Measurements from ENCODE around the gene KY. TPM values are rescaled to one million over a fixed set of nuclear protein-coding genes. Genes with fewer than 3 reads are reported as not detected.

KY gene, protein sequence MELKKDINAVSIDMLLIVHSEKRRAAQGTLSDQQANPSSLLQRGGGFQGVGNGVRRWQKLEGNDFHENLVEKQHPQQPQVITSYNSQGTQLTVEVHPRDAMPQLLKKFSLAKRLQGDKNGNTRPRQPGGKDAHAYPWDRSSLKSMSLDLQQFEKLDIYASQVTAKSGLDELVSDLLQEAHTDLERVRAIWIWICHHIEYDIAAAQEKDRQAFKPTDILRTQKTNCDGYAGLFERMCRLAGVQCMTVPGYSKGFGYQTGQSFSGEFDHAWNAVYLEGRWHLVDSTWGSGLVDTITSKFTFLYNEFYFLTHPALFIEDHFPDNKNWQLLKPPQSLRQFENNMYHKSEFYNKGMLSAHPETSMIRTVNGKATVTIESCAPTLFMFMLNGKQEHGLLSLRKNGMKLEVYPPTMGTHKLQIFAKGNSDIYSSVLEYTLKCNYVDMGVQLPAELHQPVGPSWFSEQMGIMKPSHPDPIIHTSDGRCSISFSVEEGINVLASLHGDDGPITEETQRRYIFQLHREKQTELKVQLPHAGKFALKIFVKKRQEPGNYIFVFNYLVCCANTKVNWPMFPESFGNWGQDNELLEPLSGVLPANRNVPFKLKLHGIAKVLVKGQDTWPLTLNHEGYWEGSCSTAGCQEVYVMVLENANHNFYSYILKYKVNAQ
- 1.1 TPM in 1 of 2 replicates, not detected in the other for total RNA-seq (2014; rRNA removed; shearing (Covaris generic); ENCODE audit: low replicate concordance)

DNA sequence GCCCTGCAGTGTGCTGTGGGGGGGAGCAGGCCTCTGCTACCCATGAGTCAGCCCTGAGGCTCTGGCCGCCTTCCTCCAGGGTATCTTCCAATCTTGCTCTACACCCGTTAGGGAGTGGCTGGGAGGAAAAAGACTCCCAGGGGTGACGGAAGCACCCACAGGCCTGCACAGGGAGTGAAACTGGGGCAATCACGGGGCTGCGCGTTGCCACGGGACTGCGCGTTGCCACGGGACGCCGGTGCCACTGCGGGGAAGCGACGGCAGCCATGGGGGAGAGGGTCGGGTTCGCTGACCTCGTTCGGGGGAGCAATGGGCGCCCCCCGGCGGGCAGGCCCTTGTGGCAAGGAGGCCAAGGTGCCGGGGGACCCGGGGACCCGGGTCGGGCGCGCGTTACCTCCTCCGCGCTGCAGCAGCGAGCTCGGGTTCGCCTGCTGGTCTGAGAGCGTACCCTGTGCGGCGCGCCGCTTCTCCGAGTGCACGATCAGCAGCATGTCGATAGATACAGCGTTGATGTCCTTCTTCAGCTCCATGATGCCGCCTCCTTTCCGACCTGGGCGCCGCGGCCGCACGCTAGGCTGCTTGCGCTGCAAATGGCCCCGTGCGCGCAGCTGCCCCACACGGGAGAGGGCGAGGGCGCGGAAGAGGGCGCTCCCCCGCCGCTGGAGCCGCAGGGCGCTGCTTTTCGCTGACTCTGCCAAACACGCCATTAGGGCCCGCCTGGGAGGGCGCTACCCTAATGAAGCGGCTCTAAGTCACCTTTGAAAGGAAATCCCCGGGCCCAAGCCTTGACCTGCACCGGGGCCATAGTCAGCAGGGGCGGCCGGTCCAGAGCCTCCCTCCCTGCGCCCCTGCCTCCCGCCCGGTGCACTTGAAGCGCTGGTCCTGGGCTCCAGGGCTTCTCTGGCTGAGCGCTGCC, at the start of gene KY:
TSS of gene KY (minus strand) at position 592 of the 916 bp plus-strand sequence. CDS start at position 530, 62 bp downstream.
- H3K27me3 ChIP-seq, result no peaks in the 10 kb centered on the region
- H3K4me3 ChIP-seq, result peak within 1 kb of the TSS; percentile 15
- peak; percentile 74 for DNase-seq
- no peaks in the 10 kb centered on the region for H3K9me3 ChIP-seq
- H3K36me3 ChIP-seq, result no peaks in the 10 kb centered on the region

DNA sequence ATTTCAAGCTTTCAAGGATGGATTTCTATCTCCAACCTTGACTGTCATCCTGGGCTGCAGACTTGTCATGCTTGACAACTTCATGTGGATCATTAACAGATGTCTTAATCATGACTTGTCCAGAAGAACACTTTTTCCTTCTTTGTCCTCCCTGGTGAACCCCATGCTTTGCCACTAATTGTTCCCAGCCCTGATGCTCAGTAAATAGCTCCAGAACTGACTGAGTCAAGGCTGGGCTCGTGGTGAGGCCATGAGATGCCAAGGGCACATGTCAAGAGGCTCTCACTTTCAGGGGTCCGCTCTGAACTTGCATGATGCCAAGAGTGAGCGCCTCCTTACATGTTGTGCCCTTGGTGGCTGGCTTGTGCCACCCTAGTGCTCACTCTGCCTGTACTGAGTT, 48.9 kb upstream of the KY start:
- Histone ChIP-seq H3K9me3 (peaks cover 2% of the 10 kb centered on the region; the same call in 1 of the 2 replicates), H3K4me3 (no peak overlapping the region), H3K36me3 (no peaks in the 10 kb centered on the region), H3K27me3 (no peaks in the 10 kb centered on the region)
- DNase-seq, result no peak

DNA sequence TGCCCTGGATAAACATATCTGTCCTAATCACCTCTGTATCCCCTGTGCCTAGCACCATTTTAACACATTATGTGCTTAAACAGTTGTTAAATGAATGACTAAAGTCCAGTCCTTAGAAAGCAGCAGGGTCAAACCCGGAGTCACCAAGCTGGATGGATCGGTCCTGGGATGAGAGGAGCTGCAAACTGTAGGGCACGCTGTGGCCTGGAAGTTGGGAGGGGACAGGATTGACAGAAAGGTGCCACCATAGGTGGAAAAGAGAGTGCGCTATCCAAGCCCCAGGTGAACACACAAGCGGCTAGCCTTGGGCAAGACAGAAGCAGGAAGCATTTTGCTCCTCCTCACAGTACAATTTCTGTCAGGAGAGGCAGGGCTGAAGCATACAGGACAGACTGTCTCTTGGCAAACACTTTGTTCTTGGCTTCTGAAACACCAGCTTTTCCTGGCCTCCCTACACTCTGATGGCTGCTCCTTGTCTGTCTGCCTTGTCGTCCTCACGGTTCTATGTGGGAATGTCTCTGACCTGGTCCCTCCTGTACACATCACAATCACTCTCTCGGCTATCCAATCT, 48.4 kb upstream of the KY start:
- H3K27me3 ChIP-seq, result no peaks in the 10 kb centered on the region
- H3K9me3 ChIP-seq, result peaks cover 2% of the 10 kb centered on the region; the same call in 1 of the 2 replicates
- H3K4me3 ChIP-seq, result no peak overlapping the region
- DNase-seq, result no peak
- H3K36me3 ChIP-seq, result no peaks in the 10 kb centered on the region

DNA sequence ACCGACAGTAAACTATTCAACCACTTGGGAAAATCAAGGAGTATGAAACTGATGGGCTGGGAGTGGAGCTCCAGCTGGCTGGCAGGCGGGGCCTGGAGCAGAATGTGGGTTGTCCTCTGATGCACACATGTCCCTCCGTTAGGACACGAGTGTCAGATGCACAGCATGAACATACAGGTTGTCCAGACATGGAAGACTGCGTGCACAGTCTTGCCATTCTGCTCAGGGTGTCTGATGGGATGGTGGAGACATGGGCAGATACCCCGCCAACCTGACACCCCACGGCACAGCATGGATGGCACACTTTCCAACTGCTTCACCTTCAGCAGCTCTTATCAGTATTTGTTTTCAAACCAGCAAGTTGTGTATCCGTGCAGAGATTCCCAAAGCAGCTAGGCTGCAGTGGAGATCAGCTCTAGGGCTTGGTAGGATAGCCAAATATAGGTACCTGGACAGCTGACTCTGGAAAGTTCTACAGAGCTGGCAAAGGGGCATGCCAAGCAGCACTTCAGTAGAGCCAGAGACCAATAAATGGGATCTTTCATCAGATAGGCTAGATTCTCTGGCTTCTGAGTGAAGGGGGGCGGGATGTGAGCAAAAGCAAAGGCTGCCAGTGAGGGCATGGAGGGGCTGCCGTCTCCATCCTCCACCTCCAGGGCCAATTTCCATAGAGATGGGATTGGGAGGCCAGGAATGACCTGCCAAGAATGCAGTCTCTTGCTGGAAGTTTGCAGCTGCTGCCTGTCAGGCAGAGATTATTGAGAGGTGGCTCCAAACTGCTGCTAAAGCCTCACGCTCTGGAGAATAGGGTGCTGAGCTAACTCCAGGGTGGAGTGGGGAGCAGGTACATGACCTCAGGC, 47.2 kb upstream of the KY start:
- no peaks in the 10 kb centered on the region for H3K27me3 ChIP-seq
- no peak overlapping the region for H3K4me3 ChIP-seq
- H3K36me3 ChIP-seq, result no peaks in the 10 kb centered on the region
- no peak for DNase-seq
- H3K9me3 ChIP-seq, result peaks cover 2% of the 10 kb centered on the region; the same call in 1 of the 2 replicates

DNA sequence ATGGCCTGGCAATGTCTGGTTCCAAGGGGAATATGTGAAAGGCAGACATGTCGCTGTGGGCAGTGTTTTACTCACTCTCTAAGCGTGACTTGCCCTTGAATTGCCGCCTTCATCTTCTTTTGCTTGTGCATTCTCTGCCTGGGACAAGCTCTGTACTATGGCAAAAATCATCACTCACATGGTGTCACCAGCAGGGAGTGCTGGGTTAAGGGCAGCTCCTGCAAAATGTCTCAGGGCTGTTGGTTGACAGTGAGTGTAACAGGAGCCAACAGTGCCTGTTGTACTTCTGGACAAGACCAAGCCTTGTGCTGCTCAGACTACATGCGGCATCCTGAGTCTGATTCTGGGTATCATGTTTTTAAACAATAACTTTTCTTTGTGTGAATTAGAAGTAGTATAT, 45.3 kb upstream of the KY start:
- DNase-seq, result no peak
- H3K36me3 ChIP-seq, result no peaks in the 10 kb centered on the region
- no peaks in the 10 kb centered on the region for H3K9me3 ChIP-seq
- no peak overlapping the region for H3K4me3 ChIP-seq
- no peaks in the 10 kb centered on the region for H3K27me3 ChIP-seq

DNA sequence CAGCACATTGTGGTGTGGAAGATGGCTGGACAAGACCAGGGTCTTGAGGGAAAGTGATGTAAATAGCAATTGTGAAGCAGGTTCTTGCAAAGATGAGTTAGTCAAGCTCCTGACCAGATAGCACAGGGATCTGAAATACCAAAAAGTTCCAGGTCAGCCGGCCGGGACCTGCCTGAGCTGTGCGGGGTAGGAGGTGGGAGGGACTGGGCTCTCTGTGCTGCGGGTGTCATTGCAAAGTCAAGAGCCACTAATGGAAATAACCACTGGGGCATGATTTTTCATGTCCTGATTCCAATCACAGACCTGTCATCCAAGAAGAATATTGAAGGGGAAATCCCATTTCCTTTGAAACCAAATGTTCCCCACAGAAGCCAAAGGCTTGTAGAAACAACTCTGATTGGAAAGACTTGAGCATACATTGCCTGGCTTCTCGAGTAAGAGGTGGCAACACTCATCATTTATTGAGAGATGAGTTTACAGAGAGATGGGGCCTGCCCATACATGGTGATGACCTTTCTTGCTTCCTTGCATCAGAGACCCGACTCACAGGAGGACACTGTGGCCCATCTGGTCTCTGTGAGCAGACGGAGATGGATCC, 44.2 kb upstream of the KY start:
- H3K36me3 ChIP-seq, result no peaks in the 10 kb centered on the region
- no peak overlapping the region for H3K4me3 ChIP-seq
- H3K27me3 ChIP-seq, result no peaks in the 10 kb centered on the region
- no peaks in the 10 kb centered on the region for H3K9me3 ChIP-seq
- no peak for DNase-seq

DNA sequence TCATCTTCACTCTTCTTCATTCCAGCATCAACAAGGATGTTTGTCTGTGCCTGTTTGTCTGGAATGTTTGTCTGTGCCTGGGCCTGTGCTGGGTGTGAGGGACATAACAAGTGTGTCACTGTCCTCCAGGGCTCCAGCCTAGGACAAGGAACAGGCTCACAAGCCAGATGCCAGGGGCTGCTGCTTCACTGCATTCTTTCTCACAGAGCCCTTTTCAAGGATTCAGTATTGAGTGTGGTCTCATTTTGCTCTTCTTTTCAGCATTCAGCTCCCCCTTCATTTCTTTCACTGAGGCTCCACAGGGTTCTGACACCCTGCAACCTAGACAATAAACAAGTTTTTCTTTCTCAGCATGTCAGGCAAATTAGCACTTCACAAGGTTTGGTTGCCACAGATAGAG, 43.6 kb upstream of the KY start:
- H3K9me3 ChIP-seq, result no peaks in the 10 kb centered on the region
- no peak for DNase-seq
- H3K27me3 ChIP-seq, result no peaks in the 10 kb centered on the region
- H3K4me3 ChIP-seq, result no peak overlapping the region
- no peaks in the 10 kb centered on the region for H3K36me3 ChIP-seq

DNA sequence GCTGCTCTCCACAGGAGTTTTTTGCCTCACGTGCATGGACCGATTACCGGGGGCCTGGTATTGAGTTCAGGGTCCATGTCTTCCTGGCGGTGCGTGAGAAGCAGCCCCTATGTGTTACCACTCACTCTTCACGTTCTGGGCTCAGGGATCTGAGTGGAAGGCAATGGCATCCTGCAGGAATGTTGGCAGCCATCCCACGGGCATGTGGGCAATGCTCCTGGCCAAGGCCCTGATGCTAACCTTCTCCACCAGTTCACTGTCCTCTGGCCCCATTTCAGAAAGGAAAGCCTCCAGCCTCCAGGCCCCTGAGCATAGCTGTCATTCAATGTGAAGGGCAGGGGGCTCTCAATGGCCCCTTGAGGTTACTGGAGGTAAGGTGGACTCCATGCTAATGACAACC, 43.0 kb upstream of the KY start:
- H3K27me3 ChIP-seq, result no peaks in the 10 kb centered on the region
- no peak overlapping the region for H3K4me3 ChIP-seq
- DNase-seq, result peak; percentile 85
- H3K36me3 ChIP-seq, result no peaks in the 10 kb centered on the region
- H3K9me3 ChIP-seq, result no peaks in the 10 kb centered on the region

DNA sequence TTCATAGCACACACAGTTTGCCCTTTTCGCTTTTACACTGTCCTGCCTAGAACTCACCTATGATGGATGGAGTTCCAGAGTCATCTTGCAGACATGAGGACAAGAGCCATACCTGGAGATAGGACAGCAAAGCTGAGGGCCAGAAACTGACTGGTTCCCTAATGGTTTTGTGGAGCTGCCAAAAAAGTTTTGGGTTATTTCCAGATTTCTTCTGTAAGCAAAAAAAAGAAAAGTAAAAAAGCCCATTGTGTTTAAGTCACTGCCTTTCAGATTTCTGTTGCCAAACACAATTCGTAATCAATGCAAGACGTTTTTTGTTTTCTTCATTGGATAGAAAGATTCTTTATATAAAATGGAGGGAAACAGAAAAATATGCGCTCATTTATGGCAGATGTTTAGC, 42.4 kb upstream of the KY start:
- no peak for DNase-seq
- no peaks in the 10 kb centered on the region for H3K36me3 ChIP-seq
- H3K9me3 ChIP-seq, result no peaks in the 10 kb centered on the region
- no peaks in the 10 kb centered on the region for H3K27me3 ChIP-seq
- H3K4me3 ChIP-seq, result no peak overlapping the region

DNA sequence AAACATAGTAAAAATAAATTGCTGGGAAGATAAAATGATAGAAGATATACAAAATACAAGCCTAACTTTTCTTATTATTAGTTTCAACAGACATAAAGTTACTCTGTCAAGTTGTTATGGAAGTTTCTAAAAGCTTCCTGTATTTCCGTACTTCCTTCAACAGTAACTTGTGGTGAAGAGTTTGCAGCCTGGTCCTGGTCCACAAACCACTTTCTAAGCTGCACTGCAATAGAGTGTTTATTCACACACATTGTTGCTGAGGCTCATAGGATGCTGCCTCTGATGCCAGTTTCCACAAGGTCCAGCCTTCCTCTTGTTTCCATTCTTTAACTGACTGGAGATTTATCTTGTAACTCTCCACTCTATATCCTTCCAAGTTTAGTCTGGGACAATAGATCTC, 39.4 kb upstream of the KY start:
- no peaks in the 10 kb centered on the region for H3K36me3 ChIP-seq
- no peaks in the 10 kb centered on the region for H3K27me3 ChIP-seq
- H3K9me3 ChIP-seq, result no peaks in the 10 kb centered on the region
- H3K4me3 ChIP-seq, result no peak overlapping the region
- DNase-seq, result no peak

DNA sequence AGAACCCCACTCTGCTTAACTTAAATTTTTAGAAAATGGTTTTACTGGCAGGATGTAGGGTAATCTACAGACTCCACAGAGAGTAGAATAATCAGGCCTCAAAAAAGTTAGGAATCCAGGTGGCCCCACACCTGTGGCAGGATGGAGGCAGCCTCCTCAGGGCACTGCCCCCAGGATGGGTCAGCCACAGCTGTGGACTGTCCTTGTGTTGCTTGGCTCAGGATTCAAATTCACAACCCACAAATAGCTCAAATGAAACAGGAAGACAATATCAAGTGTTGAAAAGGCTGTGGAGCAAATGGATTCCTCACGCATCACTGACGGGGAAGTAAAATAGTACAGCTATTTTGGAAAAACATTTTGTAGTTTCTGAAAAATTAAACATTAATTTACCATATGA, 36.8 kb upstream of the KY start:
- Histone ChIP-seq H3K36me3 (no peaks in the 10 kb centered on the region), H3K4me3 (no peak overlapping the region), H3K9me3 (peaks cover 3% of the 10 kb centered on the region; the same call in 1 of the 2 replicates), H3K27me3 (no peaks in the 10 kb centered on the region)
- DNase-seq, result no peak

DNA sequence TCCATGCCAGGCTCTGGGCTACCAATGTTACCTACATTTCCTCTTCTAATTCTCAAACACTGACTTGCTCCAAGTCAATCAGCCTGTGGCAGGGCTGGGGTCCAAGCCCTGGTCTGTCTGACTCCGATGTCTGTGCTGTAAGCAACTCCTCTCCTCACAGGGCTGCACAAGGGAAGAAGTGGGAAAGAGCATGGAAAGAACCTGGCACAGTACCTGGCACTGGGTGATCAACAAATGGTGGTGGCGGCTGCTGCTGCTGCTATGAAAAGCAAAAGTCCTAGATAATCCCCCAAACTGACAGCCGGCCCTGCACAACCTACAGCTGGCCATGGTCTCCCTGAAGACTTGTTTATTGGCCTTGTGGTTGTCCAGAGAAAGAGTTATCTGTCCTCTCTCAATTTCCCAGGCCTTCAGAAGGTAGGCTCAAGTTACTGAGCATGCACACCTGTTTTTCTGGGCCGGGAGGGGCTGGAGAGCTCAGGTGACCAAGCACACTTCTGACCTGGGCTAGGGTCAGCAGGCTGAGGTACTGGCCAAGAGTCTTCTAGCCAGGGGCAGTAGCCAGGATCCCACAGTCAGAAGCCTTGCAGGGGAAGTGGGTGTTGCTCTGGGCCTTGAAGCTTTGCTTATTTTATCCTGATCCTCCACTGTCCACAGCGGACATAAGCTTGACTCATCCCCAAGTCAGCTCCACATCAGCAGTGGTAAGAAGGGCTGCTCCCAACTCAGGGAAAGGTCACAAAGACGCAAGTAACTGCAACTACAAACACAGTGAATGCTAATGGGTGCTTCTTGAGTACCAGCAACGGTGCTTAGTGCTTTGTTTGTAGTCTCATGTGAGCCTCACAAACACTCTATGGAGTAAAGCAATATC, 35.3 kb upstream of the KY start:
- H3K9me3 ChIP-seq, result peaks cover 3% of the 10 kb centered on the region
- no peaks in the 10 kb centered on the region; the same call in 1 of the 2 replicates for H3K36me3 ChIP-seq
- DNase-seq, result peak; percentile 87
- no peak overlapping the region for H3K4me3 ChIP-seq
- no peaks in the 10 kb centered on the region for H3K27me3 ChIP-seq

DNA sequence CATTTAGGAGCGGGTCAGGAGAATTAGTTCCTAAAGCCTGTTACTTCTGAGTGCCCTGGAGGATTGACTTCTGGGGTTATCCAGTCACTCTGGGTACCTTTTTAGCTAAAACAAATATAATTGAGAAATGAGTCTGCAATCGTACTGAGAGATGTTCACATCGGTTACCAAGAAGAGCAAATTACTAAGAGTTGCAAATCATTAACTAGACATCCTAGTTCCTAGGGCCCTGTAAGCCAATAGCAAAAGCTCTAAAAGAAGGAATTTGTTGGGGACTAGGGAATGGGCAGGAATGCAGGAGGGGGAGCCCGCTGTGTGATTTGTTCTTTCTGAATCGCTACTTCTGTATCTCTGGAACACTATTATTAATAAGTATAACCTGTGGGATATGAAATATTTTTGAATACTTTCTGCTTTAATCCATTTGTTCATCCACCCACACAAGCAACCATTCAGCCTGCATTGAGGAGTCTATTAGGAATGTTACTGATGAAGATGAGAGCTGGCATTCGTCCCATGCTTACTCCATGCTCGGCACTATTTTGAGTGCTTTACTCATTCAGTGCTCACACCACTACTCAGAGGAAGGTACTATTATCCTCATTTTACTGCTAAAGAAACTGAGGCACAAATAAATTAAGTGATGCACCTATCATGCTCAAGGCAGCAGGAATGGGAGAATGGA, 31.5 kb upstream of the KY start:
- no peaks in the 10 kb centered on the region; the same call in 1 of the 2 replicates for H3K36me3 ChIP-seq
- DNase-seq, result peak; percentile 50
- no peaks in the 10 kb centered on the region for H3K27me3 ChIP-seq
- peaks cover 3% of the 10 kb centered on the region for H3K9me3 ChIP-seq
- no peak overlapping the region for H3K4me3 ChIP-seq

DNA sequence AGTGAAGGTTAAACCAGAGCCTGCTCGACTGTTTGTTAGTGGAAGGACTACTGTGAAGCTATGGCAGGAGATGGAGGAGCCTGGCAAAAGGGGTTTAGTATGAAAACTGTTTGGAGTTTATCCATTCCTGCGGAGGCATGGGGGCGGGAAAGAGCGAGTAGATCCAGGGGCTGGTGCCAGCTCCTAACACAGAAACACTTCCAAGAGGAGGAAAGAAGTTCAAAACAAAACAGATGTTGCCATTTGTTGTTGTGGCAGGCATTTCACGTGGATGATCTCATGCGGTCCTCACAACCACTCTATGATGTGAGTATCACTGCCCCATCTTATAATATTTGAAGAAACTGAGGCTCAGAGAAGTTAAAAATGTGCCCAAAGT, 30.7 kb upstream of the KY start:
- Histone ChIP-seq H3K27me3 (no peaks in the 10 kb centered on the region), H3K4me3 (no peak overlapping the region), H3K9me3 (peaks cover 3% of the 10 kb centered on the region), H3K36me3 (no peaks in the 10 kb centered on the region; the same call in 1 of the 2 replicates)
- DNase-seq, result peak; percentile 68
